COLO668 (cell line): ENCODE results near the gene RANBP9.

Experiments used
- DNase-seq: peaks from one replicate; lab custom pipeline; 2025; ENCODE audit not compliant: unreplicated experiment; lab: John Stamatoyannopoulos, UW

RANBP9 gene

DNA sequence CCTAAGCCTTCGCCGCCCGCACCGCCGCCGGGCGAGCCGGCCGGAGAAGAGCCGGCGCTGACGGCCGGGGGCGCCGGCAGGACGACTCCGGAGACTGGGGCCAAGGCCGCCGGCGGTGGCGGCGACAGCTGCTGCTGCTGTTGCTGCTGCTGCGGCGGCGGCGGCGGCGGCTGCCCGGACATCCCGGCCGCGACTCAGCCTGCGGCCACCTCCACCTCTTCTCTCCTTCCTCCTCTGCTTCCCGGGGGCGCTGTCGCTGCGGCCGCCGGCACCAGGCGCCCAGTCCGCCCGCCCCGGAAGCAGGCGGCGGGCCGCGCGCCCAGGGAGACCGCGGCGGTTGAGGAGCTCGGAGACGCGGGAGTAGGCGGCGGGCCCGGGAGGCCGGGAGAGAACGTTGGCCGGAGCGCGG is 307 bp downstream of the RANBP9 start:
- DNase-seq, result no peak

DNA sequence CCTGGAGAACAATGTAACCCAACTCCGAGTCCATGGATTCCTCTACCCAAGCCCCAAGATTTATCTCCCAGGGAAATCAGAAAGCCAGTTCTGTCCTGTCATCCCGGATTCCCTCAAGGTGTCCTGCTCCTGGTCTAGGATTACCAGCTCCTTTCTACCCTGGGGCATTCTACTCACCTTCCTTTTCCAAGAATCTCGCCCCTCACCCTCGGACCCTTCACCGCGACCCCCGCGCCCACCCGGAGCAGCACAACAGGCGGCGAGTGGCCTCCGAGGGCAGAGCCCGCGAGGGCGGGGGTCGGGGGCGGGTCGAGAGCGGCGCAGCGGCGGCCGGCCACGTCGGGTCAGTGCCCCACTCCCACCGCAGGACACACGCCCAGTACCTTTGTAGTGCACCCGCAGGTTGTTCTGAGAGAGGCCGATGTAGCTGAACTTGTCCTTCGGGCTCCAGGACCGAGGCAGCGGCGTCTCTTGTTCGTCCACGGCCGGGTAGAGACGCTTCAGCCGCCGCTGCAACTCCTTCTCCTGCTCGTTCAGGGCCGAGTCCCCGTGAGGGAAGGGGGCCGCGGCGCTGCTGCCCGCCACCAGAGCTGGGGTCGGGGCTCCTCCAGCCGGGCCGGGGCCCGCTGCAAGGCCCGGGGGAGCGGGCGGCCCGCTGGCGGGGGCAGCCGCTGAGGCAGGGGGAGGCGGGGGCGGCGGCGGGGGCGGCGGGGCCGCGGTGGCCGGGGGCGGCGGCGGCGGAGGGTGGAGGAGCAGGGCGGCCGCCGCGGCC is 897 bp downstream of the RANBP9 start:
- peak; percentile 32 for DNase-seq

- DNase-seq, result no peak
Measured at GRCh38 chr6:13709689-13710551, 1.7 kb downstream of the RANBP9 start.

DNA sequence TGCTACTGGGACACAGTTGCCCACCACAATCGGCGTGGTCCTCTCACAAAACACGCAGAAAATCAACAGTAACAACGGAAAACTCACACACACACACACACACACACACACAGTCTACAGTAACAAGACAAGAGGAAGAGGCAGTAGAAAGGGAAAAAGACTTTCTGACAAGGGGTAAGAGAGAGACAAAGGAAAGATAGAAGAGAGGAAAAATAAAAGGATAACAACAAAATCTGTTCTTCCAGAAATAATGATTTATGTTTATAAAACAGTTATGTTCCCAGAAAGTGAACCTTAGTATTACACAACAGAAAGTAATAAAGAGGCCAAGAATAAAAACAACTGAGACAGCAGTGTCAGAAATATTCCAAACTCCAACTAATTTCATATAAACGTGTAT is 2.9 kb downstream of the RANBP9 start:
- no peak for DNase-seq

GRCh38 chr6:13703496-13703895 is 8.1 kb downstream of the RANBP9 start:
- DNase-seq, result no peak

DNA sequence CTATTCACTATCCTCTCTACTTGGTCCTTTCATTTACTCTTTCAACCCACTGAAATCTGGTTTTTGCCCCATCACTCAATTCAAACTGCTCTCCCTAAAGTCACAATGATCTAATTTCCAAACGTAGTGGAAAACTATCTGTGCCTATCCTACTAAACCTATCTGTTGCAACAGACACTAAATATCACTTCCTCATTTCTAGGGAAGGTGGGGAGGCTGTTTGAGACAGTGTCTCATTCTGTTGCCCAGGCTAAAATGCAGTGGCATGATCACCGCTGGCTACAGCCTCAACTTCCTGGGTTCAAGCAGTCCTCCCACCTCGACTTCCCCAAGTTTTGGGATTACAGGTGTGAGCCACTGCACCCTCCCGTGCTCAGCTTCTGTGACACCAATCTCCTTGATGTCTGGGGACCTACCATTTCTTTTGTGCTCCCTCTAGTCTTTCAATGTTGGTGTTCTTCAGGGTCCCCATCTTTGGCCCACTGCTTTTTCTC is 8.8 kb downstream of the RANBP9 start:
- no peak for DNase-seq

DNA sequence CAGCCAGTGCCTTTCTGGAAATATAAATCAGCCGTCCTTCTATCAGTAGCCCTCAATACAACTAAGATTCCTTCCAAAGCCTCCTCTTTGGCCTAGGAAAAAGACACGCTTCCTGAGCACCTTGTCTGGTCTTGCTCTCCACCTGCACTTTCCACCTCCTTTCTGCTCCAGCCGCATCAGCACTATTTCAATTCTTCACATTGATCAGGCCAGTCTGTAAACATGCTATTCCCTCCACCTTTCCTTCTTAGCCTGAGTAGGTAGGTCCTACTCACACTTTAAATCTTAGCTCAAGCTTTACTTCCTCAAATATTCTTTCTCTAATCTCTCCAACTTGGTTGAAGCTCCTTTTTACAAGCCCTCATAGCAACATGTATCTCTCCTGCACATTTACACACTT is 11.4 kb downstream of the RANBP9 start:
- DNase-seq, result no peak

- no peak for DNase-seq
Measured at GRCh38 chr6:13698715-13699114, 12.9 kb downstream of the RANBP9 start.

GRCh38 chr6:13697857-13698256 is 13.8 kb downstream of the RANBP9 start:
- no peak for DNase-seq

DNA sequence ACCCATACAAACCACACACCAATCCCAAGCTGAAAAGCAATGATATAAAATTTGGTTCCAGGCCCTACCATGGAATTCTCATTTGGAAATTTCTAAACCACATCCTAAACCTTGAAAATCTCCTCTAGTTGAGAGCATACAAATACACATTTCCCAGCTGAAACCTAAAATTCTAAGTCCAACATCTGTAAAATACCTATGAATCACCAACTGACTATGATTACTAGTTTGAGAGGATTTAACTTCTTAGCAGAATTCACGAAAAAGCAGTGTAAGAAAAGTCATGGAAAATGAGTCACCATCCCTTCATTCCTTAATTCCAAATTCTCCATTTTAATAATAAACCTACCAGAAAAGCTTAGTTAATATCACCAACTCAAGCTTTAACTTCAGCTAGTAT is 15.4 kb downstream of the RANBP9 start:
- DNase-seq, result no peak

GRCh38 chr6:13695252-13695651 is 16.4 kb downstream of the RANBP9 start:
- DNase-seq, result no peak

DNA sequence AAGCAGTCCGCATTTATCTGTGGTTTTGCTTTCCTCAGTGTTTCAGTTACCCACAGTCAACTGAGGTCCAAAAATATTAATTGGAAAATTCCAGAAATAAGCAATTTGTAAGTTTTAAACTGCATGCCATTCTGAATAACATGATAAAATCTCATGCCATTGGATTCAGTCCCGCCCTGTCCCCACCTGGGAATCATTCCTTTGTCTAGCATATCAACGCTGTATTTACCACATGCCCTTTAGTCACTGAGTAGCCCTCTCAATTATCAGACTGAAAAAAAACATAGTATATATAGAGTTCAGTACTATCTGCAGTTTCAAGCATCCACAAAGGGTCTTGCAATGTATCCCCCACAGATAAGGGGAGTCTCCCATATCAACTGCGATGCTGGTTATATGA is 17.1 kb downstream of the RANBP9 start:
- DNase-seq, result no peak

DNA sequence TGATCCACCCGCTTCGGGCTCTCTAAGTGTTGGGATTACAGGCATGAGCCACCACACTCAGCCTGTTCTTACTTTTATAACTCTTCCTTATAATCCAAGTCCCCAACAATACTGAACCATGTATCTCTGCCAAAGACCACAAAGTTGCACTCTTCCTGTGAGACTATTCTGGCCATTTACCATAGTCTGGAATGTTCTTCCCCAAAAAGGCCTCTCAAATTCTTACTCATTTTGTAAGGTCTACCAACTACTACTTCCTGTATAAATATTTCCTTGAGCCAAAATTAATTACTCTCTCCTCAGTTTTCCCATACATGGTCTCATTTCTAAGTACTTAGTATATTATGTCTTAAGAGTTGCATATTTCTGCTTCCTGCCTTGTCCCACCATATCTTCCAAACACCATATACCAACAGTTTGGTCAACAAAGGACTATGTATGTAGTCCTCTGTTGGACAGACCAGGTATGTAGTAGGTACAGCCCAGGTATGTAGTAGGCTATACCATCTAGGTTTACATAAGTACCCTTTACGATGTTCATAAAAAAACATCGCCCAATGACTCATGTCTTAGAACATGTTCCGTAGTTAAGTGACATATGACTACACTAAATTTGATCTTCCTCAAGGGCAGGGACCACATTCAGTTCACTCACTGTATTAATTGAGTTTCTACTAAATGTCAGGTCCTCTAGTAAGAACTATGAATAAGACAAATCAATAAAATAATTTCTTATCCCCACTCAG is 22.0 kb downstream of the RANBP9 start:
- DNase-seq, result no peak

GRCh38 chr6:13688692-13689196 is 22.9 kb downstream of the RANBP9 start:
- no peak for DNase-seq

DNA sequence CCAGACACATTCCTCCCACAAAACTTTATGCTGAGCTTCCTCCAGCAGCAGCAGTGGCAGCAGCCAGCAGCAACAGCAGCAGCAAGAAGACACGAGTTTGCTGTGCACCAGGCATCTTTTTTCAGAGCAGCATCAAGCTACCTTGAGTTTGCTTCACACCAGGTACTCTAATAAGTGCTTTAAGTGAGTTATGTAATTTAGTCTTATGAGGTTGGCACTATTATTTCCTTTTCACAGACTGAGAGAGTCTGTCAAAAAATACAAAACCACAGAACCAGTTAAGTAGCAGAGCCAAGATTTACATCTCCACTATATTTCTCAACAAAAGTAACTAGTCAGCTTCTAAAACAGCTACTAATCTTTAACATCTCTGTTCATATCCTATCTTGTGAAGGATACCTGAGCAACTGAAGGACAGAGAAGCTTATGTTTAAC is 23.7 kb downstream of the RANBP9 start:
- no peak for DNase-seq

GRCh38 chr6:13684855-13685254 is 26.8 kb downstream of the RANBP9 start:
- no peak for DNase-seq

GRCh38 chr6:13683038-13683437 is 28.6 kb downstream of the RANBP9 start:
- DNase-seq, result no peak

- DNase-seq, result no peak
Measured at GRCh38 chr6:13682346-13682745, 29.3 kb downstream of the RANBP9 start.

DNA sequence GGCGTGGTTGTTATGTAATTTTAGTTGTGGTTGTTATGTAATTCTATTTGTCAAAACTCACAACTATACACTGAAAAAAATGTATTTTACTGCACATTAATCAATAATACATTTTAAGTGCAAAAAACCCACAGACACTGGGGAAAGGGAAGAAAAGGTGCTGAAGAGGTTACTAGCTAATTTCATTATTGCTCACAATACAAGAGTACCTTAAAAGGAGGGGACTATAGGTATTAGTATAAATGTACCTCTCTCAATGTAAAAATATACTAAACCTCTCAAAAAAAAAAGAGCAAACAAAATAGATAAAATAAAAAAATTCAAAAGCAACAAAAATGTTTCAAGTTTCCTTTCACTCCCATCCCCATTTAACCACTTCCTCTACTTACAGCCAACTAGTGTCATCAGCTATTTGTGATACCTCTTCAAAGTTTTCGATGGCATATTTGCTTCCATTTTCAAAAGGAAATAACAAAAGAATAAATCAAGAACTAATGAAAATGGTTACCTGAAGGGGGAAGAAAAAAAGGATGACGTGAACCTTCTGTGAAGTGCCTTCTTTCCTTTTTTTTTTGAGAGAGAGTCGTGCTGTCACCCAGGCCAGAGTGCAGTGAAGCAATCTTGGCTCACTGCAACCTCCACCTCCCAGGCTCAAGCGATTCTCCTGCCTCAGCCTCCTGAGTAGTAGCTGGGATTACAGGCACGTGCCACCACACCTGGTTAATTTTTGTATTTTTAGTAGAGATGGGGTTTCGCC is 30.2 kb downstream of the RANBP9 start:
- no peak for DNase-seq

DNA sequence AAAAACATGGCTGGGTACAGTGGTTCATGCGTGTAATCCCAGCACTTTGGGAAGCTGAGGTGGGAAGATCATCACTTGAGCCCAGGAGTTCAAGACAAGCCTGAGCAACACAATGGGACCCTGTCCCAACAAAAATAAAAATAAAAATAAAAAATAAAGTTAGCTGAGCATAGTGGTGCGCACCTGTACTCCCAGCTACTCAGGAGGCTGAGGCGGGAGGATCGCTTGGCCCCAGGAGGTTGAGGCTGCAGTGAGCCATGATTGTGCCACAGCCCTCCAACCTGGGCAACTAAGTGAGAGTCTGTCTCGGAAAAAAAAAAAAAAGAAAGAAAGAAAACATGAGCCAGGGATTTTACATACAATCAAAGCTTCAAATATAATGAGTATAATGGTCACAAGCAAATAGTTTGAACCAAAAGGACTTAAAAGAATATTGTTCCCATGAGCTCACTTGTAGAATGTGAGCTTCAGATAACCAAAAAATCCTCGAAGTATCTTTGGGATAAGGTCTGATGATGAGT is 31.1 kb downstream of the RANBP9 start:
- no peak for DNase-seq
